Coronary artery (tissue), 2 donors: ENCODE results near the gene ZBTB7C.

Source experiments
- DNase-seq: peaks from one replicate; pipeline ENCODE4 v3.0.0-alpha.2; 2017; ENCODE audit warnings: low spot score
- H3K27ac ChIP-seq, 2 donors: fragments of 200-600 bp; sonication (generic); one replicate each; pipeline ENCODE4 v1.5.1; 2016 to 2019
- H3K4me3 ChIP-seq: fragments of 200-600 bp; sonication (generic); 2 replicates; pipeline ENCODE4 v1.5.1; 2016; ENCODE audit warnings: mild to moderate bottlenecking, moderate library complexity
- CTCF ChIP-seq: fragments of 200-600 bp; sonication (generic); IDR thresholded peaks from one replicate; pipeline ENCODE4 v1.5.1; 2019; ENCODE audit warnings: antibody characterized with exemption

Gene ZBTB7C

GRCh38 chr18:48152549-48152948 lies 256.6 kb downstream of the ZBTB7C start:
- DNase-seq: no peak

DNA sequence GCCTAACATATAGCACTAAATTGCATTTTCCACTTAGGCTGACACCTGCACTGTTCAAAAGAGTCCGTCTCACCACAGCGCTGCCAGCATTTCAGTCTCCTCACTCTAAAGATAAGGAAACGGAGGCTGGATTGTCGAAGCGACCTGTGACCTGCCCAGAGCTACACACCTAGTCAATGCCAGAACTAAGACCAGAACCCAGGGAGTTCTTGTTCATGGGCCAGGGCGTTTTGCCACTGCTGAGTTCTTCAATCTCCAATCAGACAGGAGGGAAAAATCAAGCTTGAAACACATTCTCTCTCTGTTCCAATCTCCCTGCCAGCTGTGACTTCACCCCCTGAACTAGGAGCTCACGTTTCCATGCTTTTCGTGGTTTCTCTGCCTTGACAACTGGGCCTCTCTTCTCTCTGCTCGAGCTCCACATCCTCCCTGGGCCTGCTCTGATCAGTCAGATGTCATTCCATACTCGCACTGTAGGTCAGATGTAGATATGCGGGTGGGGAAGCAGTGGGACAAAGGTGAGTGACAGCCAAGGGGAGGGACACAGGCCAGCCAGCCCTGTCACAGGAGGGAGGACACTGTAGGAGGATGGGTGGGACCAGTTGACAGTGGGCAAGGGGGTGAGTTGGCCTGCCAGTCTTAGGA lies 257.6 kb downstream of the ZBTB7C start:
- H3K4me3 ChIP-seq: no peak overlapping the region
- no peak for TF ChIP-seq CTCF
- DNase-seq: no peak
- peak overlapping the region in 1 of 2 donors; percentile 39 for H3K27ac ChIP-seq

More at GRCh38 chr18:48152549-48152948, 256.6 kb downstream of the ZBTB7C start:
- Histone ChIP-seq H3K4me3 (no peak overlapping the region), H3K27ac (peak overlapping the region in 1 of 2 donors; percentile 24)
- TF ChIP-seq CTCF: no peak

DNA sequence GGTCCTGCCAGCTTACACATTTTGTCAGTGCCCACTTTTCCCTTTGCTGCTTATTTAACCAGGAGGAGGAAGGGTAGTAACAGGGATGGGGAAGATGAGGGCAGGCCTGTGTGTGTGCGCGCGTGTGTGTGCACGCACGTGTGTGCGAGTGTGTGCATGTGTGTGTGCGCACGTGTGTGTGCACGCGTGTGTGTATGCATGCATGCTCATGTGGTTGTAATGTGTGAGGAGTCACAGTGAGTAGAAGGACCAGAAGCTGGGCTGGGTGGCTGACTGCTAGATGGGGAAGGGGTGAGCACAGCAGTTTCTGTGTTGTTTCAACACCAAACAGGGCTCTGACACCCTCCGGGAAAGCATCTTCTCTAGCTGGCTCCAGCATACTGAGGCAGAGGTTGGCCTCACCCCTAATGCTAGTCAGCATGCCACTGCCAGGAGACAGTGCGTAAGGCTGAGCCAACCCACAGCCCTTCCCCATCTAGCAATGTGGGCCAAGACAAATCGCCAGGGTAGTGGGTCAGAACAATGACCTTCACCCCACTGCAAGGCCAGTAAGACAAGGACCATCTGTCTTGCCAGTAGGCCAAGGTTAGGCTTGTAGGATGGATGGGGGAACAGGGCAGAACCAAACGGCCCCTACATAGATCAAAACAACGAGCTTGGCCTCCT lies 260.0 kb downstream of the ZBTB7C start:
- no peak overlapping the region for H3K4me3 ChIP-seq
- DNase-seq: no peak
- no peak for TF ChIP-seq CTCF
- H3K27ac ChIP-seq: no peak overlapping the region

DNA sequence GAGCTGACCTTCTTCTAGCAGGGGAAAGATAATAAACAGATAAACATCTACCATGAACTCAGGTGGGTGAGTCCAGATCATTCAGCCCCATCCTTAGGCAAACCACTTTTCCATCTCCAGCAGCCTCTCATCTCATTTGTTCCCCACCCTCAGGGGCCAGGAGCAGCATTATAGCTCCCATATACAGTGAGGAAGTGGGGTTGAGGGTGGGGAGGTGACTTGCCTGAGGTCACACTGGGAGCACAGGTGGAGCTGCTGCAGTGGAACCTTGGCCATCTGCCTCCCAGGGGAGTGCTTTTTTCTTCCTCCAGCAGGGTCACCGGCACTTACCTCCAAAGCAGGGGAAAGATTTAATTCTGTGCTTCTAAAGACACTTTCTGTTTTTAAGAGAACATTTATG lies 266.2 kb downstream of the ZBTB7C start:
- no peak for DNase-seq
- Histone ChIP-seq H3K27ac (no peak overlapping the region), H3K4me3 (no peak overlapping the region)
- no peak for TF ChIP-seq CTCF

DNA sequence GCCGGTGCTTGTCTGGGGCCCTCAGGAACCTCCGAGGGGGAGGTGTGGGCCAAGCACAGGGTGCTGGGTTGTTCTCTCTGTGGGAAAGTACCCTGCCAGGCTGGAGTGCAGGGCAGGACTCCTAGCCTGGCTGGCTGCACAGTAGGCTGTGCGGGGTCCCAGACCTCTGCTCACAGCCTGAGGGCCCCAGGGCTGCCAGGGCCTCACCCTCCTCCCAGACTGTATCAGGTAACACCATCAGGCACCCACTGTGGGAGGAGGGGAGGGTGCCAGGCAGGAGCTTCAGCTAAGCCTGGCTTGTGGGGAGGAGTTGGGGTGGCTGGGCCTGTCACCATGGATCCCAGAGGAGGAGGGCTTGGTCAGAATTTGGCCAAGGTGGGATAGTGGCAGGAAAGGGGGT lies 266.8 kb downstream of the ZBTB7C start:
- TF ChIP-seq CTCF: no peak
- no peak overlapping the region for H3K27ac ChIP-seq

GRCh38 chr18:48140731-48141130 lies 268.5 kb downstream of the ZBTB7C start:
- DNase-seq: no peak
- Histone ChIP-seq H3K4me3 (no peak overlapping the region), H3K27ac (no peak overlapping the region)
- TF ChIP-seq CTCF: no peak

More for the DNA sequence above, 266.8 kb downstream of the ZBTB7C start:
- no peak for DNase-seq
- H3K4me3 ChIP-seq: no peak overlapping the region
